ENCODE results near the gene TRABD2B. TPM values are rescaled to one million over a fixed set of nuclear protein-coding genes. Genes with fewer than 3 reads are reported as not detected.

The TRABD2B gene
- total and polyA plus RNA-seq, 2 of the 13 experiments (the other 11 are each of a cell fraction or from before 2014, with no cell fraction given) = 0.04 TPM; not detected in 1

- no TSS peak for BruUV-seq (replicated peaks)
- no peak overlapping the region for H3K4me2 ChIP-seq (ENCODE audit: low read depth, low read length)
- WGBS (ENCODE audit: low lambda C conversion rate) = 50% methylated on average over 2 of the region's 2 CpGs
- ChIA-PET POLR2A (no interaction called here), CTCF (ENCODE audit: low intra/inter-chr PET ratio, low total read pairs) (no interaction called here)
- H2AFZ ChIP-seq (ENCODE audit: low read length) = no peak overlapping the region
- no peak overlapping the region for H3K4me3 ChIP-seq (replicated peaks in 1 of 3; ENCODE audit: insufficient read depth in 1 of 3, low read depth in 2 of 3, low read length in 3 of 3)
- H3K4me1 ChIP-seq (ENCODE audit: insufficient read depth, low read length) = no peaks in the 10 kb centered on the region
- FAIRE-seq = no peak
- H3K27me3 ChIP-seq (ENCODE audit: control insufficient read depth in 1 of 2, insufficient read depth in 2 of 2, low read length in 2 of 2) = peaks cover 1 to 21% of the 10 kb centered on the region in 2 experiments; a peak in 3 of 5 replicates
- H4K20me1 ChIP-seq (ENCODE audit: insufficient read depth, low read length) = no peaks in the 10 kb centered on the region
- no peak for DNase-seq (ENCODE audit: low spot score)
- no peaks in the 10 kb centered on the region for H3K9me3 ChIP-seq (ENCODE audit: low read length)
- no peak for ATAC-seq
- H3K36me3 ChIP-seq (replicated peaks in 1 of 2; ENCODE audit: control insufficient read depth in 1 of 2, insufficient read depth in 2 of 2, low read length in 2 of 2) = no peaks in the 10 kb centered on the region
- in situ Hi-C loops (cut with HindIII; ENCODE audit: extremely low pct_ligation_motif_present, low pct_unique_long_range_greater_than_20kb) (no loop called here), intact Hi-C loops (cut with micrococcal nuclease; ENCODE audit: unreplicated experiment) (no loop called here)
- H3K27ac ChIP-seq (ENCODE audit: extremely low read length, insufficient read depth, low read length) = no peak overlapping the region
- no peaks in the 10 kb centered on the region for H3K79me2 ChIP-seq (ENCODE audit: insufficient read depth, low read length)
- no peak overlapping the region for H3K9ac ChIP-seq (ENCODE audit: insufficient read depth, low read depth, low read length)
- TF ChIP-seq SMAD9 (CRISPR knock-in tag; IDR thresholded peaks at IDR 0.05) (no peak), TBL1XR1 (IDR thresholded peaks at IDR 0.05; ENCODE audit: borderline replicate concordance, low read length, partially characterized antibody) (no peak), ZUFSP (CRISPR knock-in tag; IDR thresholded peaks at IDR 0.05; ENCODE audit: borderline replicate concordance) (no peak), ZNF558 (CRISPR knock-in tag; IDR thresholded peaks at IDR 0.05; ENCODE audit: borderline replicate concordance) (no peak), KDM2A (CRISPR knock-in tag; IDR thresholded peaks at IDR 0.05; ENCODE audit: borderline replicate concordance, low read depth) (no peak), HHEX (CRISPR knock-in tag; IDR thresholded peaks at IDR 0.05) (no peak), CBX5 (CRISPR knock-in tag; IDR thresholded peaks at IDR 0.05; ENCODE audit: borderline replicate concordance) (no peak), MAFF (IDR thresholded peaks at IDR 0.05; ENCODE audit: low read depth, low read length) (no peak), HMG20A (CRISPR knock-in tag; IDR thresholded peaks at IDR 0.05; ENCODE audit: borderline replicate concordance) (no peak), CEBPG (CRISPR knock-in tag; IDR thresholded peaks at IDR 0.05) (no peak), ZNF747 (CRISPR knock-in tag; IDR thresholded peaks at IDR 0.05; ENCODE audit: borderline replicate concordance) (no peak), ELK4 (CRISPR knock-in tag; IDR thresholded peaks at IDR 0.05; ENCODE audit: borderline replicate concordance) (no peak), BHLHE40 (IDR thresholded peaks at IDR 0.05; ENCODE audit: low read length) (no peak)
- TF ChIP-seq, protein P1, sequence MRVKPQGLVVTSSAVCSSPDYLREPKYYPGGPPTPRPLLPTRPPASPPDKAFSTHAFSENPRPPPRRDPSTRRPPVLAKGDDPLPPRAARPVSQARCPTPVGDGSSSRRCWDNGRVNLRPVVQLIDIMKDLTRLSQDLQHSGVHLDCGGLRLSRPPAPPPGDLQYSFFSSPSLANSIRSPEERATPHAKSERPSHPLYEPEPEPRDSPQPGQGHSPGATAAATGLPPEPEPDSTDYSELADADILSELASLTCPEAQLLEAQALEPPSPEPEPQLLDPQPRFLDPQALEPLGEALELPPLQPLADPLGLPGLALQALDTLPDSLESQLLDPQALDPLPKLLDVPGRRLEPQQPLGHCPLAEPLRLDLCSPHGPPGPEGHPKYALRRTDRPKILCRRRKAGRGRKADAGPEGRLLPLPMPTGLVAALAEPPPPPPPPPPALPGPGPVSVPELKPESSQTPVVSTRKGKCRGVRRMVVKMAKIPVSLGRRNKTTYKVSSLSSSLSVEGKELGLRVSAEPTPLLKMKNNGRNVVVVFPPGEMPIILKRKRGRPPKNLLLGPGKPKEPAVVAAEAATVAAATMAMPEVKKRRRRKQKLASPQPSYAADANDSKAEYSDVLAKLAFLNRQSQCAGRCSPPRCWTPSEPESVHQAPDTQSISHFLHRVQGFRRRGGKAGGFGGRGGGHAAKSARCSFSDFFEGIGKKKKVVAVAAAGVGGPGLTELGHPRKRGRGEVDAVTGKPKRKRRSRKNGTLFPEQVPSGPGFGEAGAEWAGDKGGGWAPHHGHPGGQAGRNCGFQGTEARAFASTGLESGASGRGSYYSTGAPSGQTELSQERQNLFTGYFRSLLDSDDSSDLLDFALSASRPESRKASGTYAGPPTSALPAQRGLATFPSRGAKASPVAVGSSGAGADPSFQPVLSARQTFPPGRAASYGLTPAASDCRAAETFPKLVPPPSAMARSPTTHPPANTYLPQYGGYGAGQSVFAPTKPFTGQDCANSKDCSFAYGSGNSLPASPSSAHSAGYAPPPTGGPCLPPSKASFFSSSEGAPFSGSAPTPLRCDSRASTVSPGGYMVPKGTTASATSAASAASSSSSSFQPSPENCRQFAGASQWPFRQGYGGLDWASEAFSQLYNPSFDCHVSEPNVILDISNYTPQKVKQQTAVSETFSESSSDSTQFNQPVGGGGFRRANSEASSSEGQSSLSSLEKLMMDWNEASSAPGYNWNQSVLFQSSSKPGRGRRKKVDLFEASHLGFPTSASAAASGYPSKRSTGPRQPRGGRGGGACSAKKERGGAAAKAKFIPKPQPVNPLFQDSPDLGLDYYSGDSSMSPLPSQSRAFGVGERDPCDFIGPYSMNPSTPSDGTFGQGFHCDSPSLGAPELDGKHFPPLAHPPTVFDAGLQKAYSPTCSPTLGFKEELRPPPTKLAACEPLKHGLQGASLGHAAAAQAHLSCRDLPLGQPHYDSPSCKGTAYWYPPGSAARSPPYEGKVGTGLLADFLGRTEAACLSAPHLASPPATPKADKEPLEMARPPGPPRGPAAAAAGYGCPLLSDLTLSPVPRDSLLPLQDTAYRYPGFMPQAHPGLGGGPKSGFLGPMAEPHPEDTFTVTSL (CRISPR knock-in tag; IDR thresholded peaks at IDR 0.05; ENCODE audit: borderline replicate concordance) = no peak
- TF ChIP-seq, protein P2, sequence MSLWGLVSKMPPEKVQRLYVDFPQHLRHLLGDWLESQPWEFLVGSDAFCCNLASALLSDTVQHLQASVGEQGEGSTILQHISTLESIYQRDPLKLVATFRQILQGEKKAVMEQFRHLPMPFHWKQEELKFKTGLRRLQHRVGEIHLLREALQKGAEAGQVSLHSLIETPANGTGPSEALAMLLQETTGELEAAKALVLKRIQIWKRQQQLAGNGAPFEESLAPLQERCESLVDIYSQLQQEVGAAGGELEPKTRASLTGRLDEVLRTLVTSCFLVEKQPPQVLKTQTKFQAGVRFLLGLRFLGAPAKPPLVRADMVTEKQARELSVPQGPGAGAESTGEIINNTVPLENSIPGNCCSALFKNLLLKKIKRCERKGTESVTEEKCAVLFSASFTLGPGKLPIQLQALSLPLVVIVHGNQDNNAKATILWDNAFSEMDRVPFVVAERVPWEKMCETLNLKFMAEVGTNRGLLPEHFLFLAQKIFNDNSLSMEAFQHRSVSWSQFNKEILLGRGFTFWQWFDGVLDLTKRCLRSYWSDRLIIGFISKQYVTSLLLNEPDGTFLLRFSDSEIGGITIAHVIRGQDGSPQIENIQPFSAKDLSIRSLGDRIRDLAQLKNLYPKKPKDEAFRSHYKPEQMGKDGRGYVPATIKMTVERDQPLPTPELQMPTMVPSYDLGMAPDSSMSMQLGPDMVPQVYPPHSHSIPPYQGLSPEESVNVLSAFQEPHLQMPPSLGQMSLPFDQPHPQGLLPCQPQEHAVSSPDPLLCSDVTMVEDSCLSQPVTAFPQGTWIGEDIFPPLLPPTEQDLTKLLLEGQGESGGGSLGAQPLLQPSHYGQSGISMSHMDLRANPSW (CRISPR knock-in tag; IDR thresholded peaks at IDR 0.05; ENCODE audit: borderline replicate concordance) = no peak
These were observed 5.0 kb upstream of the TRABD2B start for GRCh38 chr1:48002142-48002541.
